Endodermal cell (in vitro differentiated cells): ENCODE measurements around the gene CPSF6. TPM values are rescaled to one million over a fixed set of nuclear protein-coding genes. Genes with fewer than 3 reads are reported as not detected.

Experiments used
- DNase-seq: peaks from one replicate; pipeline ENCODE4 v3.0.0-alpha.2; 2017
- H3K27ac ChIP-seq: 2 replicates; pipeline ENCODE4 v1.5.1; 2013; ENCODE audit warnings: mild to moderate bottlenecking, low read depth, low read length, moderate library complexity
- H3K27me3 ChIP-seq: 2 replicates; pipeline ENCODE4 v1.6.1; 2013; ENCODE audit warnings: mild to moderate bottlenecking, low read length, moderate library complexity; ENCODE audit not compliant: insufficient read depth, control insufficient read depth, poor library complexity, severe bottlenecking
- H3K36me3 ChIP-seq: 2 replicates; pipeline ENCODE4 v1.7.0; 2013; ENCODE audit warnings: mild to moderate bottlenecking, low read length, moderate library complexity; ENCODE audit not compliant: control insufficient read depth, insufficient read depth
- H3K4me1 ChIP-seq: one replicate; pipeline ENCODE4 v1.7.0; 2013; ENCODE audit warnings: low read length; ENCODE audit not compliant: control insufficient read depth, insufficient read depth
- H3K4me3 ChIP-seq: 2 replicates; pipeline ENCODE4 v1.5.1; 2013; ENCODE audit warnings: mild to moderate bottlenecking, low read length, moderate library complexity
- H3K9ac ChIP-seq: 2 replicates; pipeline ENCODE4 v1.6.1; 2013; ENCODE audit warnings: mild to moderate bottlenecking, low read length, moderate library complexity; ENCODE audit not compliant: poor library complexity, severe bottlenecking; ENCODE audit errors: extremely low read depth
- H3K9me3 ChIP-seq: 2 replicates; pipeline ENCODE4 v1.6.1; 2013; ENCODE audit warnings: mild to moderate bottlenecking, low read length, moderate library complexity; ENCODE audit not compliant: control insufficient read depth
- H3K27ac Mint-ChIP-seq: 2 replicates; pipeline ENCODE4 v1.8.0; 2020; ENCODE audit warnings: mixed read lengths
- H3K27me3 Mint-ChIP-seq: 2 replicates; pipeline ENCODE4 v1.8.0; 2021; ENCODE audit warnings: mild to moderate bottlenecking, mixed read lengths; ENCODE audit not compliant: insufficient read depth
- H3K36me3 Mint-ChIP-seq: 2 replicates; pipeline ENCODE4 v1.8.0; 2020; ENCODE audit warnings: low read depth, mixed read lengths
- H3K4me1 Mint-ChIP-seq: 2 replicates; pipeline ENCODE4 v1.8.0; 2020; ENCODE audit warnings: mixed read lengths
- H3K4me3 Mint-ChIP-seq: 2 replicates; pipeline ENCODE4 v1.8.0; 2020; ENCODE audit warnings: mild to moderate bottlenecking, moderate library complexity, mixed read lengths
- H3K9me3 Mint-ChIP-seq: 2 replicates; pipeline ENCODE4 v1.8.0; 2020; ENCODE audit warnings: mild to moderate bottlenecking, mixed read lengths
- CTCF ChIP-seq: fragments of 200-600 bp; sonication (generic); conservative IDR thresholded peaks from 2 replicates; pipeline ENCODE4 v1.5.0; 2021; ENCODE audit warnings: antibody characterized with exemption, mild to moderate bottlenecking
- WGBS, 2 experiments: methylation state at CpG; one replicate each; pipeline versions ENCODE4 v1.1.5 to v1.1.7; 2013; ENCODE audit warnings: missing lambda C conversion rate in 2 of 2, mixed read lengths in 1 of 2; ENCODE audit not compliant: insufficient coverage in 1 of 2, insufficient read length in 1 of 2; 5-methylcytosine and 5-hydroxymethylcytosine counted together
- total RNA-seq, 2 donors: library from RNA; stranded (reverse); fragmentation: NEBNext Ultra II Directional in 1 of 2; extraction: Animal tissue kit (Norgen Biotek cat#: 25700) in 1 of 2; gene quantifications; 2 replicates in 1 of 2; 3 replicates in 1 of 2; pipeline ENCODE4 v1.2.1, GENCODE V29; 2021

The CPSF6 gene
- total RNA-seq, 2 donors from 2014 or later: 115 to 139 TPM

GRCh38 chr12:69204191-69204590, 35.2 kb upstream of the CPSF6 start:
- H3K4me3 Mint-ChIP-seq: no peak overlapping the region
- H3K4me1 ChIP-seq: no peaks in the 10 kb centered on the region
- peaks cover 30% of the 10 kb centered on the region for H3K9me3 ChIP-seq
- WGBS, 2 experiments: 85 to 100% methylated on average over 2 to 4 of the region's 4 CpGs
- peaks cover 4% of the 10 kb centered on the region for H3K36me3 Mint-ChIP-seq
- no peaks in the 10 kb centered on the region for H3K4me1 Mint-ChIP-seq
- no peak overlapping the region for H3K27ac Mint-ChIP-seq
- no peaks in the 10 kb centered on the region for H3K27me3 ChIP-seq
- H3K36me3 ChIP-seq: no peaks in the 10 kb centered on the region
- peaks cover 50% of the 10 kb centered on the region for H3K9me3 Mint-ChIP-seq
- no peak for TF ChIP-seq CTCF
- no peak overlapping the region for H3K27ac ChIP-seq
- H3K4me3 ChIP-seq: no peak overlapping the region
- H3K9ac ChIP-seq: no peak overlapping the region
- H3K27me3 Mint-ChIP-seq: peaks cover 2% of the 10 kb centered on the region
- no peak for DNase-seq

- Histone ChIP-seq H3K27me3 (no peaks in the 10 kb centered on the region), H3K9me3 (no peaks in the 10 kb centered on the region), H3K4me3 (no peak overlapping the region), H3K27ac (no peak overlapping the region), H3K9ac (no peak overlapping the region), H3K36me3 (no peaks in the 10 kb centered on the region), H3K4me1 (no peaks in the 10 kb centered on the region)
- no peak overlapping the region for H3K27ac Mint-ChIP-seq
- no peaks in the 10 kb centered on the region for H3K27me3 Mint-ChIP-seq
- TF ChIP-seq CTCF: no peak
- WGBS, 2 experiments: 94 to 100% methylated on average over 1 to 3 of the region's 3 CpGs
- no peak for DNase-seq
- no peaks in the 10 kb centered on the region for H3K4me1 Mint-ChIP-seq
- no peak overlapping the region for H3K4me3 Mint-ChIP-seq
- peaks cover 14% of the 10 kb centered on the region for H3K9me3 Mint-ChIP-seq
- no peaks in the 10 kb centered on the region for H3K36me3 Mint-ChIP-seq
Measured at GRCh38 chr12:69210661-69211060, 28.7 kb upstream of the CPSF6 start.

GRCh38 chr12:69211160-69211559, 28.2 kb upstream of the CPSF6 start:
- no peaks in the 10 kb centered on the region for H3K4me1 Mint-ChIP-seq
- Histone ChIP-seq H3K4me1 (no peaks in the 10 kb centered on the region), H3K4me3 (no peak overlapping the region), H3K9me3 (no peaks in the 10 kb centered on the region), H3K27ac (no peak overlapping the region), H3K36me3 (no peaks in the 10 kb centered on the region), H3K27me3 (no peaks in the 10 kb centered on the region), H3K9ac (no peak overlapping the region)
- H3K36me3 Mint-ChIP-seq: no peaks in the 10 kb centered on the region
- no peak for TF ChIP-seq CTCF
- peaks cover 12% of the 10 kb centered on the region for H3K9me3 Mint-ChIP-seq
- no peak for DNase-seq
- H3K4me3 Mint-ChIP-seq: no peak overlapping the region
- H3K27me3 Mint-ChIP-seq: no peaks in the 10 kb centered on the region
- no peak overlapping the region for H3K27ac Mint-ChIP-seq
- 90 to 94% methylated on average over 3 of the region's 3 CpGs for WGBS, 2 experiments
